GM12864 (cell line): ENCODE data around the gene EDEM2.

Experiments
- DNase-seq: peaks from one replicate; pipeline ENCODE4 v3.0.0-alpha.2; 2011; ENCODE audit warnings: low read depth
- H3K4me3 ChIP-seq: 2 replicates; pipeline ENCODE4 v1.5.1; 2011; ENCODE audit warnings: mild to moderate bottlenecking, low read depth, low read length, control low read depth
- TF ChIP-seq, protein P1 (sequence below): IDR thresholded peaks from 2 replicates; pipeline ENCODE4 v1.5.1; 2011; ENCODE audit warnings: low read depth, mild to moderate bottlenecking, moderate library complexity, low read length, control low read depth, inconsistent platforms; ENCODE audit errors: missing control alignments

EDEM2 gene

DNA sequence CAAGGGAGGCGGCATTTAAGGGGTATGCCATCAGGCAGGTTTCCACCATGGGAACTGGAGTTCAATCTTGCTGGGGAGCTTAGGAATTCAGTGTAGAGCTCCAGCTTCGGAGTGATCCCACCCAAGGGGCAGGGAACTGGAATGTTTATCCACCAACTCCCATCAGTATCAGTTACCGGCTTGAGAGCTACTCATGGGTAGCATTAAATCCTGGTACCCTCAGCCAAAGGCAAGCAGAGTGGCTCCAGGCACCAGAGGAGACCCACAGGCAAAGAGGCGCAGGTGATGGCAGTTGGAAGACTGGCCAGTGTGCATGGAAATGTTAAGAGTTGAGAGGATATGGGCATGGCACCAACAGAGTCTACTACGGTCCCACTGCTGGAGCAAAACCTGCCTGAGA is 14.1 kb downstream of the EDEM2 start:
- TF ChIP-seq, protein P1, sequence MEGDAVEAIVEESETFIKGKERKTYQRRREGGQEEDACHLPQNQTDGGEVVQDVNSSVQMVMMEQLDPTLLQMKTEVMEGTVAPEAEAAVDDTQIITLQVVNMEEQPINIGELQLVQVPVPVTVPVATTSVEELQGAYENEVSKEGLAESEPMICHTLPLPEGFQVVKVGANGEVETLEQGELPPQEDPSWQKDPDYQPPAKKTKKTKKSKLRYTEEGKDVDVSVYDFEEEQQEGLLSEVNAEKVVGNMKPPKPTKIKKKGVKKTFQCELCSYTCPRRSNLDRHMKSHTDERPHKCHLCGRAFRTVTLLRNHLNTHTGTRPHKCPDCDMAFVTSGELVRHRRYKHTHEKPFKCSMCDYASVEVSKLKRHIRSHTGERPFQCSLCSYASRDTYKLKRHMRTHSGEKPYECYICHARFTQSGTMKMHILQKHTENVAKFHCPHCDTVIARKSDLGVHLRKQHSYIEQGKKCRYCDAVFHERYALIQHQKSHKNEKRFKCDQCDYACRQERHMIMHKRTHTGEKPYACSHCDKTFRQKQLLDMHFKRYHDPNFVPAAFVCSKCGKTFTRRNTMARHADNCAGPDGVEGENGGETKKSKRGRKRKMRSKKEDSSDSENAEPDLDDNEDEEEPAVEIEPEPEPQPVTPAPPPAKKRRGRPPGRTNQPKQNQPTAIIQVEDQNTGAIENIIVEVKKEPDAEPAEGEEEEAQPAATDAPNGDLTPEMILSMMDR = no peak
- H3K4me3 ChIP-seq = no peak overlapping the region
- DNase-seq = no peak

DNA sequence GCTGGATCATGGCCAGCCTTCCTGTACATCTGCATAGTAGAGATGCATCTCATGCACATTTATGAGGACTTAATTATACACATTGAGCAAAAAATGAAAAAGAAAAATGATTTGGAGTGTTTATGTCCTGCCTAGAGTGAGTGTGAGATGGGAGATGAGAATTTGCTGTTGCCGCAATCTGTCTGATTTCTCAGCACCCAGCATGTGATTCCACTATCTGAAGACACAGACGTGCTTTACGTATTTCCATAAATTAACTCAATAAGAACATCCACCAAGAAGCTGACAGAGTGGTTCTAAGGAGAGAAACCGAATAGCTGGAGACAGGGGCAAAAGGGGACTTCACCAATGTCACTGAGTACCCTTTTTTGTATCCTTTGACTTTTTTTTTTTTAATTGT is 15.2 kb downstream of the EDEM2 start:
- TF ChIP-seq, protein P1 = no peak
- no peak overlapping the region for H3K4me3 ChIP-seq
- DNase-seq = no peak

DNA sequence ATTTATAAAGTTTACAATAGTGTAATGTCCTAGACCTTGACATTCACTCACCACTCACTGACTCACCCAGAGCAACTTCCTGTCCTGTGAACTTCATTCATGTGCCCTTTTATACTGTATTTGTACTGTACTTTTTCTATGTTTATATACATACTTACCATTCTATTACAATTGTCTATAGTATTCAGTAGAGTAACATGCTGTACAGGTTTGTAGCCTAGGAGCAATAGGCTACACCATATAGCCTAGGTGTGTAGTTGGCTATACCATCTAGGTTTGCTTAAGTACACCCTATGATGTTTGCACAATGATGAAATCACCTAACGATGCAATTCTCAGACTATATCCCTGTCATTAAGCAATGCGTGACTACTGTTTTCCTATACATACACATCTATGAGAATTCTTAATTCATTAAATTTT is 17.5 kb downstream of the EDEM2 start:
- TF ChIP-seq, protein P1 = no peak
- no peak for DNase-seq
- H3K4me3 ChIP-seq = no peak overlapping the region

DNA sequence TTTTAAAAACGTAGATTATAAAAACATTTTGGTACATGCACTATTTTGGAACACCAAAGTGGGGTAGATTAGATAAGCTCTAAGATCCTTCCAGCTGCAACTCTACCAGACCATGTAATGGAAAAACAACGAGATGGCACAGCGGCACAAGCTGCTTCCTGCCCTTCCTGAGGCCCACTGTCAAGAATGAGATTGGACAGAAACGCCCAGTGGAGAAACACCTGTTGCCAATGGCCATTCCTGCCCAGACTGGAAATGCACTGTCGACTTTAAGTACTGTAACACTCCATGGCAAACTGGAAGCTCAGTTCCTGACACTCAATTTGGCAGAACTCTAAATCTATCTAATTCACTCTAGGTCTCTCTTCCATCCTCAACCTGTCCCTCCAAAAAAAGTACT is 21.4 kb downstream of the EDEM2 start:
- TF ChIP-seq, protein P1 = no peak
- DNase-seq = no peak

DNA sequence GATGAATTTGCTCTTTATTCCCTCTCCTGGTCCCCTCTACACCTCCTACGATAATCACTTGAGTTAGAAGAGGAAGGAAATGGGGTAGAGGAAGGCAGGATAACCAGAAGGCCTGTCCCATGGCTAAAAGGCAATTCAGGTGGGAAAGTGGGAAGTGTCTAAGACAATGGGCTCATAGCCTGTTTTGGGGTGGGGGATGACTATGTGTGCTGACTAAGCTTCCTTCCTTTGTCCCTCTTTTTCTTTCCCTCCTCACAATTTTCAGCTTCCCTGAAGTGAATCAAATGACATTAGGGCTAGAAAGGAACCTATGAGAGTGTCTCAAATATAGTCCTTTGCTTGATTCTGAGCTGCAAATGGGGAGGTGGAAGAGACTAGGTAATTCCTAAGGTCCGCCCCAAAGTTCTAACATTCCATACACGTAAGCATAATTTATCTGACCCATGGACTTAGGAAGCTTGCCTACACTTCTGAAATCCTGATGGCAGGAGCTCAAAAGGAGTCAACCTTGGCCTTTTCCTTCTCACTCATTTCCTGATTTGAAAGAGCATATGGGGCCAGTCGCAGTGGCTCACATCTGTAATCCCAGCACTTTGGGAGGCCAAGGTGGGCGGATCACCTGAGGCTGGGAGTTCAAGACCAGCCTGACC is 24.3 kb downstream of the EDEM2 start:
- no peak for DNase-seq
- H3K4me3 ChIP-seq = no peak overlapping the region
- TF ChIP-seq, protein P1 = no peak

More for the DNA sequence above, 21.4 kb downstream of the EDEM2 start:
- H3K4me3 ChIP-seq = no peak overlapping the region

DNA sequence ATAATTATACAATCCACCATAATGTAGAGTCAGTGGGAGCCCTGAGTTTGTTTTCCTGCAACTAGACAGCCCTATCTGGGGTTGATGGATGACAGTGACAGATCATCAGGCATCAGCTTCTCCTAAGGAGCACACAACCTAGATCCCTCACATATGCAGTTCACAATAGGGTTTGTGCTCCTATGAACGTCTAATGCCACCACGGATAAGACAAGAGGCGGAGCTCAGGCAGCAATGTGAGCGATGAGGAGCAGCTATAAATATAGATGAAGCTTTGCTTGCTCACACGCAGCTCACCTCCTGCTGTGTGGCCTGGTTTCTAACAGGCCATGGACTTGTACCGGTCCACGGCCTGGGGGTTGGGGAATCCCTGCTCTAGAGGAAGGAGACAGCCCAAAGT is 25.9 kb downstream of the EDEM2 start:
- TF ChIP-seq, protein P1 = no peak
- no peak for DNase-seq
- H3K4me3 ChIP-seq = no peak overlapping the region
